Panc1 (cell line): ENCODE data around the gene DHRS12. TPM values are rescaled to one million over a fixed set of nuclear protein-coding genes. Genes with fewer than 3 reads are reported as not detected.

Experiments
- ATAC-seq: fragments of 200-7000 bp; cut with Tn5 transposase; 2 replicates; pipeline ENCODE4 v1.9.1; 2020; ENCODE audit warnings: mild to moderate bottlenecking, moderate library complexity
- BruUV-seq: library from RNA; stranded (reverse); fragments of 400-500 nt; replicated peaks from 2 replicates; lab custom pipeline; 2021; lab: Mats Ljungman, UMichigan
- CTCF ChIA-PET: fragments of 300-600 bp; sonication (Branson Sonifier 250); formaldehyde crosslinking; loops from one replicate; lab custom pipeline; 2022; ENCODE audit warnings: antibody characterized with exemption; lab: Charles Lee
- POLR2A ChIA-PET: fragments of 300-600 bp; sonication (Branson Sonifier 250); formaldehyde crosslinking; loops from one replicate; lab custom pipeline; 2022; ENCODE audit warnings: antibody characterized with exemption; lab: Charles Lee
- DNase-seq: peaks from one replicate; pipeline ENCODE4 v3.0.0-alpha.2; 2010; ENCODE audit warnings: low read depth, low spot score
- H3K27ac ChIP-seq: 2 replicates; pipeline ENCODE4 v1.5.1; 2011; ENCODE audit warnings: mild to moderate bottlenecking, low read length, inconsistent platforms
- H3K27me3 ChIP-seq: fragments of 200-500 bp; sonication (Bioruptor generic); 2 replicates; pipeline ENCODE4 v1.6.0; 2014; ENCODE audit warnings: low read length, inconsistent platforms; ENCODE audit not compliant: control insufficient read depth, insufficient read depth
- H3K36me3 ChIP-seq: fragments of 200-500 bp; sonication (Bioruptor generic); 2 replicates; pipeline ENCODE4 v1.5.1; 2014; ENCODE audit warnings: inconsistent platforms, mild to moderate bottlenecking, low read length, moderate library complexity; ENCODE audit not compliant: control insufficient read depth, insufficient read depth
- H3K4me1 ChIP-seq: 2 replicates; pipeline ENCODE4 v1.5.1; 2011; ENCODE audit warnings: inconsistent platforms, mild to moderate bottlenecking, low read length, moderate library complexity; ENCODE audit not compliant: control insufficient read depth, insufficient read depth
- H3K4me3 ChIP-seq, 2 experiments: 2 replicates each; pipeline ENCODE4 v1.5.1; 2011 to 2012; ENCODE audit warnings: low read depth in 2 of 2, low read length in 2 of 2, mild to moderate bottlenecking in 2 of 2, inconsistent platforms in 1 of 2, moderate library complexity in 1 of 2
- H3K9me3 ChIP-seq: fragments of 200-500 bp; sonication (Bioruptor generic); 2 replicates; pipeline ENCODE4 v1.5.1; 2014; ENCODE audit warnings: low read depth, mild to moderate bottlenecking, inconsistent platforms, low read length, moderate library complexity; ENCODE audit not compliant: control insufficient read depth, insufficient read depth
- CTCF ChIP-seq: fragments of 450-650 bp; IDR thresholded peaks from 2 replicates; pipeline ENCODE4 v1.5.1; 2017; ENCODE audit warnings: mild to moderate bottlenecking
- POLR2AphosphoS5 ChIP-seq: IDR thresholded peaks from 2 replicates; pipeline ENCODE4 v1.6.1; 2012; ENCODE audit warnings: mild to moderate bottlenecking, low read depth, low read length, moderate library complexity
- REST ChIP-seq, 2 experiments: IDR thresholded peaks; 2 replicates each; pipeline ENCODE4 v1.6.1; 2011 to 2012; ENCODE audit warnings: low read depth in 2 of 2, control low read depth in 1 of 2, low read length in 1 of 2, mild to moderate bottlenecking in 1 of 2, moderate library complexity in 1 of 2; ENCODE audit not compliant: insufficient read depth in 1 of 2
- SIN3A ChIP-seq: IDR thresholded peaks from 2 replicates; pipeline ENCODE4 v1.6.1; 2012; ENCODE audit warnings: low read depth, mild to moderate bottlenecking, low read length, moderate library complexity, borderline replicate concordance; ENCODE audit not compliant: insufficient read depth
- TCF7L2 ChIP-seq: IDR thresholded peaks from 2 replicates; pipeline ENCODE4 v1.6.1; 2011; ENCODE audit warnings: mild to moderate bottlenecking, low read depth, low read length, inconsistent platforms
- in situ Hi-C: cut with HindIII; loops from 2 replicates; pipeline ENCODE4 v1.10.0; 2016; ENCODE audit warnings: low sequenced_read_pairs, low pct_unique_long_range_greater_than_20kb
- intact Hi-C: fragments of 100-400 bp; cut with micrococcal nuclease; formaldehyde crosslinking; loops from one replicate; pipeline ENCODE4 v1.10.0; 2022; ENCODE audit not compliant: unreplicated experiment
- total RNA-seq: library from RNA; stranded (reverse); gene quantifications from one replicate; pipeline ENCODE4 v1.2.1, GENCODE V29; 2021; ENCODE audit not compliant: unreplicated experiment

DHRS12 gene
- total RNA-seq, 1 experiment from 2014 or later, result 10.7 TPM

- Histone ChIP-seq H3K27me3 (no peaks in the 10 kb centered on the region), H3K36me3 (no peaks in the 10 kb centered on the region; the same call in 1 of the 2 replicates), H3K9me3 (no peaks in the 10 kb centered on the region), H3K27ac (no peak overlapping the region), H3K4me3 (no peak overlapping the region), H3K4me1 (0 out of 2 replicates have a peak, but pooled peaks cover 4% of the 10 kb centered on the region)
- no TSS peak for BruUV-seq
- POLR2A ChIA-PET, result no interaction called here
- no peak for TF ChIP-seq CTCF
- TF ChIP-seq SIN3A, result no peak
- no peak for TF ChIP-seq POLR2AphosphoS5
- TF ChIP-seq REST (IDR thresholded peaks at IDR 0.05; ENCODE audit: insufficient read depth in 1 of 2, low read depth in 2 of 2, low read length in 1 of 2), result no peak
- TF ChIP-seq TCF7L2, result no peak
- CTCF ChIA-PET, result no interaction called here
- ATAC-seq (no peak), DNase-seq (no peak)
- intact Hi-C loops, result no loop called here
- in situ Hi-C loops, result no loop called here
Observed at GRCh38 chr13:51727634-51728274, 76.2 kb downstream of the DHRS12 start.

- 0 out of 2 replicates have a peak, but pooled peaks cover 4% of the 10 kb centered on the region for H3K4me1 ChIP-seq
- no peak for TF ChIP-seq REST (IDR thresholded peaks at IDR 0.05; ENCODE audit: insufficient read depth in 1 of 2, low read depth in 2 of 2, low read length in 1 of 2)
- TF ChIP-seq TCF7L2, result no peak
- TF ChIP-seq SIN3A, result no peak
- no peak for TF ChIP-seq POLR2AphosphoS5
- TF ChIP-seq CTCF, result no peak
- H3K27me3 ChIP-seq, result no peaks in the 10 kb centered on the region
- DNase-seq, result no peak
- no peaks in the 10 kb centered on the region; the same call in 1 of the 2 replicates for H3K36me3 ChIP-seq
- ChIA-PET CTCF (no interaction called here), POLR2A (no interaction called here)
- in situ Hi-C loops, result no loop called here
- H3K27ac ChIP-seq, result no peak overlapping the region
- BruUV-seq, result no TSS peak
- no peak overlapping the region for H3K4me3 ChIP-seq
- H3K9me3 ChIP-seq, result no peaks in the 10 kb centered on the region
- no peak for ATAC-seq
- intact Hi-C loops, result no loop called here
Observed at GRCh38 chr13:51726446-51727193, 77.3 kb downstream of the DHRS12 start.
